Esophagus squamous epithelium (tissue), 4 donors: ENCODE results near the gene BCL7C.

Experiments
- POLR2A ChIP-seq, 4 donors: fragments of 450-650 bp; IDR thresholded peaks; one replicate each; pipeline ENCODE4 v1.6.1; 2017; ENCODE audit warnings: antibody characterized with exemption in 4 of 4, mild to moderate bottlenecking in 4 of 4, moderate library complexity in 3 of 4
- TF ChIP-seq, protein P1 (sequence below), 6 experiments: fragments of 450-650 bp in 4 of 6; fragments of 200-600 bp in 2 of 6; sonication (generic) in 2 of 6; IDR thresholded peaks; one replicate each; pipeline ENCODE4 v1.5.1; 2016 to 2019; ENCODE audit warnings: antibody characterized with exemption in 6 of 6, mild to moderate bottlenecking in 4 of 6, moderate library complexity in 4 of 6

DNA sequence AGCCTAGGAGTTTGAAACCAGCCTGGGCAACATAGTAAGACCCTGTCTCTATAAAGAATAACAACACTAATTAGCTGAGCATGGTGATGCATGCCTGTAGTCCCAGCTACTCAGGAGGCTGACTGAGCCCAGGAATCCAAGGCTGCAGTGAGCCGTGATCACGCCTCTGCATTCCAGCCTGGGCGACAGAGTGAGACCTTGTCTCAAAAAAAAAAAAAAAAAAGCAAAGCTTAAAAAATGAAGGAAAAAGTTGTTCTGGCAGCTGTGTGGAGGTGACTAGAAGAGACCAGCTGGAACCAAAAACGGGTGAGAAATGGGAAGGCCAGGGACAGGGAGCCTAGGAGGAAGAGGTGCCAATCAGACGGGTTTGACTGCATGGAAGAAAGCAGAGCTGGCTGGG, 4.2 kb downstream of the BCL7C start:
- TF ChIP-seq, protein P1, sequence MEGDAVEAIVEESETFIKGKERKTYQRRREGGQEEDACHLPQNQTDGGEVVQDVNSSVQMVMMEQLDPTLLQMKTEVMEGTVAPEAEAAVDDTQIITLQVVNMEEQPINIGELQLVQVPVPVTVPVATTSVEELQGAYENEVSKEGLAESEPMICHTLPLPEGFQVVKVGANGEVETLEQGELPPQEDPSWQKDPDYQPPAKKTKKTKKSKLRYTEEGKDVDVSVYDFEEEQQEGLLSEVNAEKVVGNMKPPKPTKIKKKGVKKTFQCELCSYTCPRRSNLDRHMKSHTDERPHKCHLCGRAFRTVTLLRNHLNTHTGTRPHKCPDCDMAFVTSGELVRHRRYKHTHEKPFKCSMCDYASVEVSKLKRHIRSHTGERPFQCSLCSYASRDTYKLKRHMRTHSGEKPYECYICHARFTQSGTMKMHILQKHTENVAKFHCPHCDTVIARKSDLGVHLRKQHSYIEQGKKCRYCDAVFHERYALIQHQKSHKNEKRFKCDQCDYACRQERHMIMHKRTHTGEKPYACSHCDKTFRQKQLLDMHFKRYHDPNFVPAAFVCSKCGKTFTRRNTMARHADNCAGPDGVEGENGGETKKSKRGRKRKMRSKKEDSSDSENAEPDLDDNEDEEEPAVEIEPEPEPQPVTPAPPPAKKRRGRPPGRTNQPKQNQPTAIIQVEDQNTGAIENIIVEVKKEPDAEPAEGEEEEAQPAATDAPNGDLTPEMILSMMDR (IDR thresholded peaks at IDR 0.05) = no peak
- TF ChIP-seq POLR2A (IDR thresholded peaks at IDR 0.05) = no peak
